Ishikawa (cell line): ENCODE results near the gene PUM1.

ENCODE experiments used
- CEBPB ChIP-seq: IDR thresholded peaks from 2 replicates; pipeline ENCODE4 v1.6.1; 2012
- CREB1 ChIP-seq: IDR thresholded peaks from 2 replicates; pipeline ENCODE4 v1.6.1; 2012; ENCODE audit warnings: low read depth
- EGR1 ChIP-seq: IDR thresholded peaks from 2 replicates; pipeline ENCODE4 v1.6.1; 2012
- EP300 ChIP-seq: IDR thresholded peaks from 2 replicates; pipeline ENCODE4 v1.6.1; 2012; ENCODE audit warnings: borderline replicate concordance
- FOXM1 ChIP-seq: IDR thresholded peaks from 2 replicates; pipeline ENCODE4 v1.6.1; 2012; ENCODE audit warnings: low read depth, borderline replicate concordance
- NFIC ChIP-seq: IDR thresholded peaks from 2 replicates; pipeline ENCODE4 v1.6.1; 2012
- RAD21 ChIP-seq: IDR thresholded peaks from 2 replicates; pipeline ENCODE4 v1.6.1; 2012; ENCODE audit warnings: low read depth
- TAF1 ChIP-seq: IDR thresholded peaks from 2 replicates; pipeline ENCODE4 v1.6.1; 2012; ENCODE audit warnings: low read depth, mild to moderate bottlenecking
- TCF12 ChIP-seq: IDR thresholded peaks from 2 replicates; pipeline ENCODE4 v1.6.1; 2012; ENCODE audit warnings: low read depth
- TEAD4 ChIP-seq: IDR thresholded peaks from 2 replicates; pipeline ENCODE4 v1.6.1; 2012
- YY1 ChIP-seq: IDR thresholded peaks from 2 replicates; pipeline ENCODE4 v1.6.1; 2012; ENCODE audit warnings: low read depth
- ZBTB7A ChIP-seq: IDR thresholded peaks from 2 replicates; pipeline ENCODE4 v1.6.1; 2012; ENCODE audit warnings: low read depth
- TF ChIP-seq, protein P1 (sequence below): IDR thresholded peaks from 2 replicates; pipeline ENCODE4 v1.6.1; 2012
- TF ChIP-seq, protein P2 (sequence below): IDR thresholded peaks from 2 replicates; pipeline ENCODE4 v1.6.1; 2012
- TF ChIP-seq, protein P3 (sequence below): IDR thresholded peaks from 2 replicates; pipeline ENCODE4 v1.6.1; 2012; ENCODE audit warnings: low read depth, mild to moderate bottlenecking

The PUM1 gene

DNA sequence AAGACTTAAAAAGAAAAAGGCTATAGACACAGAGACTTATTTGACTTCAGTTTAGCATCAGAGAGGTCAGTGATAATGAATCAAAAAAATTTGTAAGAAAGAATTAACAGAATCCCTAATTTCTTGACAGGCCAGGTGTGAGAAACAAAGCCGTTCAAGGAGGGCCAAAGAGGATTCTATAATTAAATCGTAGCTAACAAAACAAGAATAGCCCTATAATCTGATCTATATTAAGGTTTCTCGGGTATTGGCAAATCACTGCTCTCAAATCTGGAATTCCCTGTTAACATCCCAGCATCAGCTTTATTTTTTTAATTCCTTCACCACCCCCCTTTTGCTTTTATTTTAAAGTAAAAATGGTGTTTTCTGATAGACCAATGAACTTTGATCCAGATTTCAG lies 60.3 kb downstream of the PUM1 start:
- TF ChIP-seq, protein P1, sequence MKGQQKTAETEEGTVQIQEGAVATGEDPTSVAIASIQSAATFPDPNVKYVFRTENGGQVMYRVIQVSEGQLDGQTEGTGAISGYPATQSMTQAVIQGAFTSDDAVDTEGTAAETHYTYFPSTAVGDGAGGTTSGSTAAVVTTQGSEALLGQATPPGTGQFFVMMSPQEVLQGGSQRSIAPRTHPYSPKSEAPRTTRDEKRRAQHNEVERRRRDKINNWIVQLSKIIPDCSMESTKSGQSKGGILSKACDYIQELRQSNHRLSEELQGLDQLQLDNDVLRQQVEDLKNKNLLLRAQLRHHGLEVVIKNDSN: no peak
- TF ChIP-seq CREB1: no peak
- TF ChIP-seq YY1: no peak

DNA sequence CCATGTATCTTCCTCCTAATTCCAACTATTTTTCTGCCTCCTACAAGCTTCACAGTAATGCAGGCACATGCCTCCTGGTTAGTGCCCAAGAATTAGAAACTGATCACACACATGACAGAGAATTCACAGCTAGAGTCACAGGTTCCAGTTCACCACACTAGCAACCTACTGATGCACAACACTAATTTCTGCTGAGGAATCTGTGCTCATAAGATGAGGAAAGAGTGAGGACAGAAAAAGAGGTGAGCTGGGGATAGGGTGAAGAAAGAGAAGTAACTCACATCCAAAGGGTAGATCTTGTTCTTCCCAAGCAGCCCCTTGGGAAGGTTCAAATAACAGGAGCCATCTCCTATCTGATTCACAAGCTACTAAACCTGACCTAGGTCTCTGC lies 61.3 kb downstream of the PUM1 start:
- TF ChIP-seq, protein P1: no peak
- TF ChIP-seq TEAD4 (no peak), NFIC (no peak), CEBPB (no peak), ZBTB7A (no peak)

DNA sequence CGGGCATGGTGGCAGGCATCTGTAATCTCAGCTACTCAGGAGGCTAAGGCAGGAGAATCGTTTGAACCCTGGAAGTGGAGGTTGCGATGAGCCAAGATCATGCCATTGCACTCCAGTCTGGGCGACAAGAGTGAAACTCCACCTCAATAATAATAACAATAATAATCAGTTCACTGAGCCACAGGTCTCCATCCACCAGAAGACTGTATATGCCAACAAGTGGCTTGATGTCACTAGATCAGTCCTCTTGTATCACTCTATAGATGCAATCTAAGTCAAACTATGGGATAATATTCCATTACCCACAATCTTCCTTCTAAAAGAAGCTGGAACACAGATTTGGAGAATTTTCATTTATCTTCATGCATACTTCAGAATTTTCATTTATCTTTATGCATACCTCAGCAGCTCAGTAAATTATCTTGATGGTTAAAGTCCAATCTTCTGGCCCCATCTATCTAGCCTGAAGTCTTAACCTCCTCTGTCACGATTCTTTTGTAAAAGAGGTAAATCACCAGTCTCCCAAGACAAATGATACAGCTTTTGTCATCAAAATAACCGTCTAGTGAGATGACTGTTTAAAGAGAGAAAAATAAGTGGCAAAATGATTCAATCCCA lies 61.8 kb downstream of the PUM1 start:
- TF ChIP-seq TCF12 (no peak), TEAD4 (no peak), TAF1 (no peak), CREB1 (no peak), NFIC (no peak)
- TF ChIP-seq, protein P1: no peak
- TF ChIP-seq, protein P2, sequence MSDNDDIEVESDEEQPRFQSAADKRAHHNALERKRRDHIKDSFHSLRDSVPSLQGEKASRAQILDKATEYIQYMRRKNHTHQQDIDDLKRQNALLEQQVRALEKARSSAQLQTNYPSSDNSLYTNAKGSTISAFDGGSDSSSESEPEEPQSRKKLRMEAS: no peak

DNA sequence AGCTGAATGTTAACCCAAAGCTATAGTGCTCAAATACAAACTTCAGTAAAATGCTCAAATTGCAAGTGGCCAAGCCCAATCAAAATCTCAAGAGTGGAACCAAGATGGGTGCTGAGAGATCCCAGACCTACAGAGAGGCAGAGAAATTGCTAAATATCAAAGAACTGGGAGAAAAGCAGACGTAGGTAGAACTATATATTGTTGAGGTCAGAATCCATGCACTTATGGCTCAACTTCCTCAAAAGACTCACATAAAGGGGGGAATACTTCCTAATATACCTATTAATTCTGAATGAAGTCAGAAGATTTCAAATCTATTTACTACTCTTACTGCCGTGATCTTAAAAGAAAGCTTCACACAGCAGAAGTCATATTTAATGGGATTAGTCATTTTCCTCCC lies 65.2 kb downstream of the PUM1 start:
- no peak for TF ChIP-seq YY1
- TF ChIP-seq EP300: no peak
- no peak for TF ChIP-seq CEBPB
- no peak for TF ChIP-seq TAF1
- TF ChIP-seq ZBTB7A: no peak
- TF ChIP-seq TEAD4: no peak

DNA sequence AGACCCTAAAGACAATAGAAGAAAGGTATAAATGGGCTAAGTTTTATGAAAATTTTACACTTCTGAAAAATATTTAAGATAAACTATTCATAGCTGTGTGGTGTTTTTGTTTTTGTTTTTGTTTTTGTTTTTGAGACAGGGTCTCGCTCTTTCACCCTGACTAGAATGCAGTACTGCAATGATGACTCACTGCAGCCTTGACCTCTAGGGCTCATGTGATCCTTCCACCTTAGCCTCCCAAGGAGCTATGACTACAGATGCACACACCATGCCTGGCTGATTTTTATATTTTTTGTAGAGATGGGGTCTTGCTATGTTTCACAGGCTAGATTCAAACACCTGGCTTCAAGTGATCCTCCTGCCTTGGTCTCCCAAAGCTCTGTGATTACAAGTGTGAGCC lies 66.6 kb downstream of the PUM1 start:
- TF ChIP-seq CREB1 (no peak), TAF1 (no peak), EP300 (no peak), RAD21 (no peak), TCF12 (no peak), CEBPB (no peak), ZBTB7A (no peak), FOXM1 (no peak)
- TF ChIP-seq, protein P1: no peak
- TF ChIP-seq, protein P3, sequence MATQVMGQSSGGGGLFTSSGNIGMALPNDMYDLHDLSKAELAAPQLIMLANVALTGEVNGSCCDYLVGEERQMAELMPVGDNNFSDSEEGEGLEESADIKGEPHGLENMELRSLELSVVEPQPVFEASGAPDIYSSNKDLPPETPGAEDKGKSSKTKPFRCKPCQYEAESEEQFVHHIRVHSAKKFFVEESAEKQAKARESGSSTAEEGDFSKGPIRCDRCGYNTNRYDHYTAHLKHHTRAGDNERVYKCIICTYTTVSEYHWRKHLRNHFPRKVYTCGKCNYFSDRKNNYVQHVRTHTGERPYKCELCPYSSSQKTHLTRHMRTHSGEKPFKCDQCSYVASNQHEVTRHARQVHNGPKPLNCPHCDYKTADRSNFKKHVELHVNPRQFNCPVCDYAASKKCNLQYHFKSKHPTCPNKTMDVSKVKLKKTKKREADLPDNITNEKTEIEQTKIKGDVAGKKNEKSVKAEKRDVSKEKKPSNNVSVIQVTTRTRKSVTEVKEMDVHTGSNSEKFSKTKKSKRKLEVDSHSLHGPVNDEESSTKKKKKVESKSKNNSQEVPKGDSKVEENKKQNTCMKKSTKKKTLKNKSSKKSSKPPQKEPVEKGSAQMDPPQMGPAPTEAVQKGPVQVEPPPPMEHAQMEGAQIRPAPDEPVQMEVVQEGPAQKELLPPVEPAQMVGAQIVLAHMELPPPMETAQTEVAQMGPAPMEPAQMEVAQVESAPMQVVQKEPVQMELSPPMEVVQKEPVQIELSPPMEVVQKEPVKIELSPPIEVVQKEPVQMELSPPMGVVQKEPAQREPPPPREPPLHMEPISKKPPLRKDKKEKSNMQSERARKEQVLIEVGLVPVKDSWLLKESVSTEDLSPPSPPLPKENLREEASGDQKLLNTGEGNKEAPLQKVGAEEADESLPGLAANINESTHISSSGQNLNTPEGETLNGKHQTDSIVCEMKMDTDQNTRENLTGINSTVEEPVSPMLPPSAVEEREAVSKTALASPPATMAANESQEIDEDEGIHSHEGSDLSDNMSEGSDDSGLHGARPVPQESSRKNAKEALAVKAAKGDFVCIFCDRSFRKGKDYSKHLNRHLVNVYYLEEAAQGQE: no peak
- TF ChIP-seq, protein P2: no peak

DNA sequence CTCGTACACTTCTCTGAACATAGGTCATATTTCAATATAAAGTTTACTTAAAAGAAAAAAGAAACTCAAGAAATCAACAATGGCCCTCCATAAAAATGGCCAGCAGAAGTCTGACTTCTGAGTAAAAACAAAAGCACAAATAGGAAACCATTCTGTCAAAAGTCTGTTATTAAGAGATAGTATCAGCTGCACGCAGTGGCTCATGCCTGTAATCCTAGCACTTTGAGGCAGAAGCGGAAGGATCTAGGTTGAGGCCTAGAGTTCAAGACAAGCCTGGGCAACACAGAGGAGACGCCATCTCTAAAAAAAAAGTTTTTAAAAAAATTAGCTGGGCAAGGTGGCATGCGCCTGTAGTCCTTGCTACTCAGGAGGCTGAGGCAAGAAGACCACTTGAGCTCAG lies 67.3 kb downstream of the PUM1 start:
- TF ChIP-seq YY1 (no peak), EP300 (no peak), RAD21 (no peak), CEBPB (no peak), EGR1 (no peak), ZBTB7A (no peak), NFIC (no peak), TAF1 (no peak), TCF12 (no peak), CREB1 (no peak), FOXM1 (no peak)
- TF ChIP-seq, protein P1: no peak
- TF ChIP-seq, protein P3: no peak
- TF ChIP-seq, protein P2: no peak
